GM12878 (cell line): ENCODE measurements around the gene RUNDC1. TPM values are rescaled to one million over a fixed set of nuclear protein-coding genes. Genes with fewer than 3 reads are reported as not detected.

Experiments
- ATAC-seq: fragments of 200-7000 bp; cut with Tn5 transposase; 3 replicates; pipeline ENCODE4 v1.9.1; 2020; ENCODE audit warnings: mild to moderate bottlenecking, moderate library complexity
- BruUV-seq: library from RNA; stranded (reverse); fragments of 400-500 nt; replicated peaks from 2 replicates; lab custom pipeline; 2021; lab: Mats Ljungman, UMichigan
- CTCF ChIA-PET: fragments of 300-600 bp; sonication (Branson Sonifier 250); formaldehyde crosslinking; extraction: SDS; loops from one replicate; lab custom pipeline; 2021; ENCODE audit warnings: inconsistent platforms; lab: Yijun Ruan, JAX
- POLR2A ChIA-PET: fragments of 350-600 bp; formaldehyde crosslinking; extraction: SDS; loops from one replicate; lab custom pipeline; 2021; ENCODE audit warnings: inconsistent platforms; lab: Charles Lee
- RAD21 ChIA-PET: fragments of 300-600 bp; sonication (Branson Sonifier 250); formaldehyde crosslinking; loops from one replicate; lab custom pipeline; 2023; ENCODE audit warnings: antibody characterized with exemption; ENCODE audit not compliant: unreplicated experiment; lab: Charles Lee
- SMC1A ChIA-PET: fragments of 300-600 bp; sonication (Branson Sonifier 250); formaldehyde crosslinking; loops from one replicate; lab custom pipeline; 2023; ENCODE audit not compliant: unreplicated experiment, uncharacterized antibody; lab: Charles Lee
- DNase-seq: peaks from one replicate; pipeline ENCODE4 v3.0.0-alpha.2; 2011; ENCODE audit warnings: low read depth, low spot score
- FAIRE-seq: peaks from 3 replicates; lab custom pipeline; 2011; peaks lifted over from hg19 to GRCh38; lab: Jason Lieb, UNC
- H2AFZ ChIP-seq: 2 replicates; pipeline ENCODE4 v1.6.0; 2011; ENCODE audit warnings: low read depth, low read length, control low read depth; ENCODE audit not compliant: control insufficient read depth
- H3K27ac ChIP-seq: 2 replicates; pipeline ENCODE4 v1.5.1; 2011; ENCODE audit warnings: control low read depth; ENCODE audit not compliant: control insufficient read depth, insufficient read depth
- H3K27me3 ChIP-seq, 2 experiments: replicated peaks in 1 of 2; 2 replicates each; pipeline versions ENCODE4 v1.6.0 to v1.6.1; 2011; ENCODE audit warnings: low read length in 1 of 2; ENCODE audit not compliant: control insufficient read depth in 2 of 2, insufficient read depth in 2 of 2
- H3K36me3 ChIP-seq, 2 experiments: 2 replicates each; pipeline ENCODE4 v1.5.1; 2011; ENCODE audit warnings: low read length in 1 of 2; ENCODE audit not compliant: control insufficient read depth in 2 of 2, insufficient read depth in 2 of 2
- H3K4me1 ChIP-seq: 2 replicates; pipeline ENCODE4 v1.6.1; 2011; ENCODE audit warnings: mild to moderate bottlenecking, low read length, moderate library complexity, mixed read lengths; ENCODE audit not compliant: control insufficient read depth, insufficient read depth
- H3K4me2 ChIP-seq: 2 replicates; pipeline ENCODE4 v1.6.0; 2011; ENCODE audit warnings: control low read depth; ENCODE audit not compliant: control insufficient read depth, insufficient read depth
- H3K4me3 ChIP-seq: fragments of 200-600 bp; sonication (generic); 2 replicates; pipeline ENCODE4 v1.5.1; 2016
- H3K79me2 ChIP-seq: 2 replicates; pipeline ENCODE4 v1.6.0; 2011; ENCODE audit warnings: low read length; ENCODE audit not compliant: control insufficient read depth, insufficient read depth
- H3K9ac ChIP-seq: 2 replicates; pipeline ENCODE4 v1.8.0; 2011; ENCODE audit warnings: low read length, control low read depth, mixed read lengths; ENCODE audit not compliant: control insufficient read depth, insufficient read depth
- H3K9me3 ChIP-seq: replicated peaks from 3 replicates; pipeline ENCODE4 v1.5.1; 2011; ENCODE audit warnings: mild to moderate bottlenecking, low read length; ENCODE audit not compliant: control insufficient read depth, insufficient read depth
- H4K20me1 ChIP-seq: 2 replicates; pipeline ENCODE4 v1.6.0; 2011; ENCODE audit not compliant: control insufficient read depth, insufficient read depth
- BMI1 ChIP-seq: fragments of 450-650 bp; IDR thresholded peaks from 2 replicates; pipeline ENCODE4 v1.6.1; 2016; ENCODE audit warnings: mild to moderate bottlenecking, moderate library complexity, borderline replicate concordance
- CHD2 ChIP-seq: IDR thresholded peaks from 2 replicates; pipeline ENCODE4 v1.6.1; 2011; ENCODE audit warnings: low read depth, low read length, improper control_type of control experiment, borderline replicate concordance
- FOS ChIP-seq: IDR thresholded peaks from 3 replicates; pipeline ENCODE4 v1.6.1; 2011; ENCODE audit warnings: borderline replicate concordance; ENCODE audit not compliant: insufficient read length; ENCODE audit errors: extremely low read depth
- IRF4 ChIP-seq: IDR thresholded peaks from 2 replicates; pipeline ENCODE4 v1.6.1; 2011; ENCODE audit warnings: low read depth, low read length
- MTA2 ChIP-seq: fragments of 450-650 bp; IDR thresholded peaks from 2 replicates; pipeline ENCODE4 v1.6.1; 2016; ENCODE audit warnings: low read depth, mild to moderate bottlenecking, moderate library complexity
- RFX5 ChIP-seq: IDR thresholded peaks from 2 replicates; pipeline ENCODE4 v1.6.1; 2011; ENCODE audit warnings: low read depth, low read length, improper control_type of control experiment
- SP1 ChIP-seq: IDR thresholded peaks from one replicate; pipeline ENCODE4 v1.6.1; 2011; ENCODE audit warnings: low read depth, low read length
- YBX1 ChIP-seq: fragments of 450-650 bp; IDR thresholded peaks from 2 replicates; pipeline ENCODE4 v1.6.1; 2016; ENCODE audit warnings: antibody characterized with exemption
- ZNF274 ChIP-seq: IDR thresholded peaks from one replicate; pipeline ENCODE4 v1.8.0; 2011; ENCODE audit not compliant: insufficient read length, insufficient read depth
- WGBS: methylation state at CpG from one replicate; pipeline ENCODE4 v1.1.6; 2016; ENCODE audit warnings: low lambda C conversion rate; ENCODE audit not compliant: insufficient replicate concordance, insufficient coverage; ENCODE audit errors: missing lambda C conversion rate; 5-methylcytosine and 5-hydroxymethylcytosine counted together
- in situ Hi-C: fragments of 300-500 bp; cut with MboI; formaldehyde crosslinking; loops from 9 replicates; pipeline ENCODE4 v1.14.3; 2018; ENCODE audit warnings: mixed read lengths
- intact Hi-C: fragments of 100-400 bp; cut with micrococcal nuclease; formaldehyde crosslinking; loops from one replicate; pipeline ENCODE4 v1.14.2; 2022; ENCODE audit not compliant: unreplicated experiment
- polyA plus RNA-seq, 11 experiments: library from polyadenylated mRNA; depleted of rRNA in 4 of 11; unstranded in 6 of 11; stranded (reverse) in 5 of 11; fragments of >200 nt; fragmentation: Nextera tagmentation in 4 of 11; fragmentation: Illumina TruSeq in 1 of 11; extraction: Ambion mirVana in 4 of 11; extraction: Trizol in 1 of 11; gene quantifications; 1 replicate in 1 of 11; 2 replicates in 10 of 11; pipeline versions ENCODE4 v1.2.1 to v1.2.3, GENCODE V29; 2011 to 2016; ENCODE audit warnings: inconsistent platforms in 2 of 11, missing spikeins in 2 of 11, low read depth in 1 of 11
- total RNA-seq, 4 experiments: library from RNA; depleted of rRNA in 3 of 4; stranded (reverse); fragments of >200 nt in 3 of 4; fragmentation: Illumina TruSeq in 1 of 4; extraction: Trizol in 1 of 4; gene quantifications; 2 replicates each; pipeline versions ENCODE4 v1.2.1 to v1.2.3, GENCODE V29; 2013 to 2021
- TF ChIP-seq, protein P1 (sequence below): fragments of 450-650 bp; IDR thresholded peaks from 2 replicates; pipeline ENCODE4 v1.6.1; 2017; ENCODE audit warnings: mild to moderate bottlenecking
- TF ChIP-seq, protein P2 (sequence below): IDR thresholded peaks from 2 replicates; pipeline ENCODE4 v1.6.1; 2012; ENCODE audit warnings: improper control_type of control experiment, low read depth, low read length; ENCODE audit not compliant: insufficient replicate concordance
- TF ChIP-seq, protein P3 (sequence below): IDR thresholded peaks from 2 replicates; pipeline ENCODE4 v1.6.1; 2011; ENCODE audit warnings: borderline replicate concordance, low read depth, mild to moderate bottlenecking, moderate library complexity, low read length; ENCODE audit not compliant: insufficient read depth, poor library complexity, severe bottlenecking

The RUNDC1 gene
- total and polyA plus RNA-seq, 10 of the 15 experiments (the other 5 are each of a cell fraction or from before 2014, with no cell fraction given), result 2.9 to 15.6 (median 8.2) TPM

DNA sequence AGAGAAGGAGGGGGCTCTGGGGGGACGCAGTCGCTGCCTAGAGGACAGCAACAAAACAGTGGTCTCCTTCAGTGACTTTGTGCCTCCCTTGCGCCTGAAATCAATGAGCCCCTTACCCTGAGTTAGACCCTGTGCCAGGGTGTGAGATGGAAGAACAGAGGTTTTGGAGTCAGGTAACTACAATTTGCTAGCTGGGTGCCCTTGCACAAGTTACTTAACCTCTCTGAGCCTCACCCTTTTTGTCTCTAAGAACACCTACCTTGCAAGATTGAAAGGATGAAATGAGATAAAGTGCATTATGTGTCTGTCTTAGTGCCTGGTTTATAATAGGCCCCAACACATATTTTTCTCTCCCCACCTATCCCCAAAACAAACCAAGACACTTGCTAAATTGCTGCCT, 54.5 kb downstream of the RUNDC1 start:
- H3K4me1 ChIP-seq, result no peaks in the 10 kb centered on the region
- FAIRE-seq (no peak), DNase-seq (no peak), ATAC-seq (no peak)
- H3K9me3 ChIP-seq, result no peaks in the 10 kb centered on the region
- in situ Hi-C loops, result no loop called here
- H4K20me1 ChIP-seq, result no peaks in the 10 kb centered on the region
- WGBS, result 93% methylated on average over 3 of the region's 3 CpGs
- TF ChIP-seq MTA2 (no peak), BMI1 (no peak), CHD2 (no peak), FOS (no peak), ZNF274 (no peak), RFX5 (no peak), YBX1 (no peak), SP1 (no peak), IRF4 (no peak)
- TF ChIP-seq, protein P1, sequence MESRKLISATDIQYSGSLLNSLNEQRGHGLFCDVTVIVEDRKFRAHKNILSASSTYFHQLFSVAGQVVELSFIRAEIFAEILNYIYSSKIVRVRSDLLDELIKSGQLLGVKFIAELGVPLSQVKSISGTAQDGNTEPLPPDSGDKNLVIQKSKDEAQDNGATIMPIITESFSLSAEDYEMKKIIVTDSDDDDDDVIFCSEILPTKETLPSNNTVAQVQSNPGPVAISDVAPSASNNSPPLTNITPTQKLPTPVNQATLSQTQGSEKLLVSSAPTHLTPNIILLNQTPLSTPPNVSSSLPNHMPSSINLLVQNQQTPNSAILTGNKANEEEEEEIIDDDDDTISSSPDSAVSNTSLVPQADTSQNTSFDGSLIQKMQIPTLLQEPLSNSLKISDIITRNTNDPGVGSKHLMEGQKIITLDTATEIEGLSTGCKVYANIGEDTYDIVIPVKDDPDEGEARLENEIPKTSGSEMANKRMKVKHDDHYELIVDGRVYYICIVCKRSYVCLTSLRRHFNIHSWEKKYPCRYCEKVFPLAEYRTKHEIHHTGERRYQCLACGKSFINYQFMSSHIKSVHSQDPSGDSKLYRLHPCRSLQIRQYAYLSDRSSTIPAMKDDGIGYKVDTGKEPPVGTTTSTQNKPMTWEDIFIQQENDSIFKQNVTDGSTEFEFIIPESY, result no peak
- TF ChIP-seq, protein P2, sequence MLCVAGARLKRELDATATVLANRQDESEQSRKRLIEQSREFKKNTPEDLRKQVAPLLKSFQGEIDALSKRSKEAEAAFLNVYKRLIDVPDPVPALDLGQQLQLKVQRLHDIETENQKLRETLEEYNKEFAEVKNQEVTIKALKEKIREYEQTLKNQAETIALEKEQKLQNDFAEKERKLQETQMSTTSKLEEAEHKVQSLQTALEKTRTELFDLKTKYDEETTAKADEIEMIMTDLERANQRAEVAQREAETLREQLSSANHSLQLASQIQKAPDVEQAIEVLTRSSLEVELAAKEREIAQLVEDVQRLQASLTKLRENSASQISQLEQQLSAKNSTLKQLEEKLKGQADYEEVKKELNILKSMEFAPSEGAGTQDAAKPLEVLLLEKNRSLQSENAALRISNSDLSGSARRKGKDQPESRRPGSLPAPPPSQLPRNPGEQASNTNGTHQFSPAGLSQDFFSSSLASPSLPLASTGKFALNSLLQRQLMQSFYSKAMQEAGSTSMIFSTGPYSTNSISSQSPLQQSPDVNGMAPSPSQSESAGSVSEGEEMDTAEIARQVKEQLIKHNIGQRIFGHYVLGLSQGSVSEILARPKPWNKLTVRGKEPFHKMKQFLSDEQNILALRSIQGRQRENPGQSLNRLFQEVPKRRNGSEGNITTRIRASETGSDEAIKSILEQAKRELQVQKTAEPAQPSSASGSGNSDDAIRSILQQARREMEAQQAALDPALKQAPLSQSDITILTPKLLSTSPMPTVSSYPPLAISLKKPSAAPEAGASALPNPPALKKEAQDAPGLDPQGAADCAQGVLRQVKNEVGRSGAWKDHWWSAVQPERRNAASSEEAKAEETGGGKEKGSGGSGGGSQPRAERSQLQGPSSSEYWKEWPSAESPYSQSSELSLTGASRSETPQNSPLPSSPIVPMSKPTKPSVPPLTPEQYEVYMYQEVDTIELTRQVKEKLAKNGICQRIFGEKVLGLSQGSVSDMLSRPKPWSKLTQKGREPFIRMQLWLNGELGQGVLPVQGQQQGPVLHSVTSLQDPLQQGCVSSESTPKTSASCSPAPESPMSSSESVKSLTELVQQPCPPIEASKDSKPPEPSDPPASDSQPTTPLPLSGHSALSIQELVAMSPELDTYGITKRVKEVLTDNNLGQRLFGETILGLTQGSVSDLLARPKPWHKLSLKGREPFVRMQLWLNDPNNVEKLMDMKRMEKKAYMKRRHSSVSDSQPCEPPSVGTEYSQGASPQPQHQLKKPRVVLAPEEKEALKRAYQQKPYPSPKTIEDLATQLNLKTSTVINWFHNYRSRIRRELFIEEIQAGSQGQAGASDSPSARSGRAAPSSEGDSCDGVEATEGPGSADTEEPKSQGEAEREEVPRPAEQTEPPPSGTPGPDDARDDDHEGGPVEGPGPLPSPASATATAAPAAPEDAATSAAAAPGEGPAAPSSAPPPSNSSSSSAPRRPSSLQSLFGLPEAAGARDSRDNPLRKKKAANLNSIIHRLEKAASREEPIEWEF, result no peak
- TF ChIP-seq, protein P3, sequence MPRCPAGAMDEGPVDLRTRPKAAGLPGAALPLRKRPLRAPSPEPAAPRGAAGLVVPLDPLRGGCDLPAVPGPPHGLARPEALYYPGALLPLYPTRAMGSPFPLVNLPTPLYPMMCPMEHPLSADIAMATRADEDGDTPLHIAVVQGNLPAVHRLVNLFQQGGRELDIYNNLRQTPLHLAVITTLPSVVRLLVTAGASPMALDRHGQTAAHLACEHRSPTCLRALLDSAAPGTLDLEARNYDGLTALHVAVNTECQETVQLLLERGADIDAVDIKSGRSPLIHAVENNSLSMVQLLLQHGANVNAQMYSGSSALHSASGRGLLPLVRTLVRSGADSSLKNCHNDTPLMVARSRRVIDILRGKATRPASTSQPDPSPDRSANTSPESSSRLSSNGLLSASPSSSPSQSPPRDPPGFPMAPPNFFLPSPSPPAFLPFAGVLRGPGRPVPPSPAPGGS, result no peak
- H3K4me3 ChIP-seq, result no peak overlapping the region
- ChIA-PET CTCF (no interaction called here), RAD21 (no interaction called here), POLR2A (no interaction called here), SMC1A (no interaction called here)
- H3K36me3 ChIP-seq, result no peaks in the 10 kb centered on the region
- intact Hi-C loops, result no loop called here
- H3K4me2 ChIP-seq, result no peak overlapping the region
- no peaks in the 10 kb centered on the region for H3K27me3 ChIP-seq
- no peak overlapping the region for H3K27ac ChIP-seq
- no TSS peak for BruUV-seq
- no peaks in the 10 kb centered on the region for H3K79me2 ChIP-seq
- H3K9ac ChIP-seq, result no peak overlapping the region
- H2AFZ ChIP-seq, result no peak overlapping the region
